HG02840 (cell line): ENCODE results near the gene IL10RB.
"Not testable (repeated sequence)": the region's sequence is repeated elsewhere in the genome, so short reads cannot be mapped to it uniquely, and the experiment has no call there.

Source experiments
- ATAC-seq: cut with Tn5 transposase; IDR thresholded peaks from one replicate; pipeline ENCODE4 v1.9.1; 2021; ENCODE audit warnings: mild to moderate bottlenecking, moderate library complexity, moderate number of reproducible peaks; ENCODE audit not compliant: unreplicated experiment, low FRiP score

IL10RB gene

GRCh38 chr21:33239559-33240127 lies 26.5 kb upstream of the IL10RB start:
- ATAC-seq: not testable (repeated sequence)

GRCh38 chr21:33240404-33240803 lies 25.8 kb upstream of the IL10RB start:
- no peak for ATAC-seq

GRCh38 chr21:33241846-33242245 lies 24.3 kb upstream of the IL10RB start:
- no peak for ATAC-seq

- not testable (repeated sequence) for ATAC-seq
Observed at GRCh38 chr21:33242846-33243245, 23.3 kb upstream of the IL10RB start.

- ATAC-seq: no peak
Observed at GRCh38 chr21:33244082-33244778, 21.9 kb upstream of the IL10RB start.

GRCh38 chr21:33244779-33245105 lies 21.4 kb upstream of the IL10RB start:
- no peak for ATAC-seq

DNA sequence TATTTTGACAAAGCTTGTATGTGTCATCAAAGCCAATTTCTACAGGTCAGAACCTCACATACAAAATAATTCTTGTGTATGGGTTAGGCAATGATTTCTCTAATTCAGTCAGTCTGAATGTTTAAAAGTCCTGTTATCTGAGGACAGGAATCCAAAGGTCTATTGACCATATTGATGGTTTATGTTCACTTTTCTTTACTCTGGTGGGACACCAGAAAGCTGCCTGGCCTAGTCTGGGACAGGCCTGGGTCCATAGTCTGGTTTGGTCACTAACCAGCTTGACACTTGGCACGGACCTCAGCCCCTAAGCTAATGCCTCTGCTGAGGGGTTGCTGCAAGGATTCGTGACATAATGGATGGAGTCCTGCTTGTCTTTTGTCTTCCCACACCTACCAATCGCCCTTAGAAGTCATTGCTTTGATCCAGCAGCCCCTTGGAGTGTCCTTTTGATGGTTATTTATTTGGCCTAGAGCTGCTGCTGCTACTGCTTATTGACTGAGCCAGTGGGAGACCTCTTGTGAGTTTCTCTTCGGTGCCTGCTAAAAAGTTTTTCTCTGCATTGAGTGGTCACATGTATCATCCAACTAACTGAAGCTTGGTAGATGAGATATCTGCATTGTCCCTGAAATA lies 20.8 kb upstream of the IL10RB start:
- no peak for ATAC-seq

DNA sequence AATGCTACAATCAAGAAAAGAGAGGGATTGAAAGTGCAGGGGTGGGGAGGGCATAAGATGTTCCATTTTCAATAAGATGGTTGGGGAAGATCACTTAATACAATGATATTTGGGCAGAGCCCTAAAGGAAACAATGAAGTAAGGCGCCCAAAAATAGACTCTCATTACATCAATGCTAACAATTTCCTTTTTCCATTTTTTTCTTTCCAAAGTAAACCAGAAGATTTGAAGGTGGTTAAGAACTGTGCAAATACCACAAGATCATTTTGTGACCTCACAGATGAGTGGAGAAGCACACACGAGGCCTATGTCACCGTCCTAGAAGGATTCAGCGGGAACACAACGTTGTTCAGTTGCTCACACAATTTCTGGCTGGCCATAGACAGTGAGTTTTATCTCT lies 19.7 kb upstream of the IL10RB start:
- ATAC-seq: no peak

GRCh38 chr21:33246963-33247362 lies 19.2 kb upstream of the IL10RB start:
- no peak for ATAC-seq

- ATAC-seq: no peak
Observed at GRCh38 chr21:33247599-33247998, 18.6 kb upstream of the IL10RB start.

DNA sequence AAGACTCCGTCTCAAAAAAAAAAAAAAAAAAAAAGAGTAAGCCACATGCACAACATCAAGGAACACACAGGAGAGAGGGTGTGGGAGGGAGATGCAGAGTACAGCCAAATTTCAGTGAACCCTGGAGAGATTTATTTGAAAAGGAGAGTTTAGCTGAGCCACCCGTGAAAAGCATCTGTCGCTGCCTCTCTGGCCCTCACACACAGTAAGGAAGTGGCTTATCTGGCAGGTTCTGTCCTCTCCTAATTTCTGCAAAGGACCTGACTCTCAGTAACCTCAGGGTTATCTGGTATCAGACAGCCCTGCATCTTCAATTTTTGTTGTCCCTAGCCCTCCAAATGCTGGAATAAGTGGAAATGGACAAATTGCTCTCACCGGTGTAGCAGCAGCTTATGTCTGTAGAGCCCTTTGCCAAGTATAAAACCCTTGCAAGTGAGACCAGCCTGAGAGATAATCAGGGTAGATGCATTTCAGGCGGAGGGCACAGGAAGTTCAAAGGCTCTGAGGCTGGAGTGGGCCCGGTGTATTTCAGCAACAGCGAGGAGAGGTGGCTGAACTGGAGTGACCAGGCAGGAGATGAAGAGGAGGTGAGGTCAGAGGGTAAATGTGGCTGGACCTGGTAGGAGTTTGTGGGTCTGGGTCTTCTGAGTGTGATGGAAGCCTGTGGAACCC lies 16.7 kb upstream of the IL10RB start:
- ATAC-seq: no peak

- ATAC-seq: no peak
Observed at GRCh38 chr21:33251119-33251518, 15.0 kb upstream of the IL10RB start.

GRCh38 chr21:33253382-33253781 lies 12.8 kb upstream of the IL10RB start:
- not testable (repeated sequence) for ATAC-seq

- ATAC-seq: no peak
Observed at GRCh38 chr21:33254766-33255165, 11.4 kb upstream of the IL10RB start.

DNA sequence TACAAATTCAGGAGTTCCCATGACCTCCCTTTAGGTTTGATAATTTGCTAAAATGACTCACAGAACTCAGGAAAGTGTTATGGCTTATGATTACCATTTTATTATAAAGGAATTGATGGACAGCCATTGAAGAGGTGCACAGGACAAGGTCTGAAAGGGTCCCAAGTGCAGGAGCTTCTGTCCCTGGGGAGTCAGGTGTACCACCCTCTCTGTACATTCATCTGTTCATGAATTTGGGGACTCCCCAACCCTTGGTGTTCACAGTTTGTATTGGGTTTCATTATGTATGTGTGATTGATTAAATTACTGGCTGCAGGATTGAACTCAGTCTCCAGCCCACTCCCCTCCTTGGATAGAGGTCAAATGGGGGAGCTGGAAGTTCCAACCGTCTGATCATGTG lies 10.8 kb upstream of the IL10RB start:
- ATAC-seq: no peak

DNA sequence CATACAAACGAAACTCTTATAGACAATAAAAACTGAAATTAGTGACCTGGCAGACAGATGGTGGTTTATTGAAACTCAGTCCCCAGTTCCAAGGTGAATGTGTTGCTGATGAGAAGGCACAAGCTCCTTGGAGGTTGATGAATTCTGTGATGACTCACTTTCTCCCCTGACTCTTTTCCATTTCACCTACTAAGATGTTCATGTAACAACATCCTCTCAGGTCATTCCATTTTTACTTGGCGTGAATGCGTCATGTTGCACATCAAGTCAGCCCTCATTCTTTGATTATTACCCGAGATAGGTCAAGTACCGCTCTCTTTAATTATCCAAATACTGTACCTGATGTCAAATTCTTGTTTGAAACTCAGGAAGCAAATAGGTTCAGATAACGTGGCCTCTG lies 10.1 kb upstream of the IL10RB start:
- no peak for ATAC-seq

DNA sequence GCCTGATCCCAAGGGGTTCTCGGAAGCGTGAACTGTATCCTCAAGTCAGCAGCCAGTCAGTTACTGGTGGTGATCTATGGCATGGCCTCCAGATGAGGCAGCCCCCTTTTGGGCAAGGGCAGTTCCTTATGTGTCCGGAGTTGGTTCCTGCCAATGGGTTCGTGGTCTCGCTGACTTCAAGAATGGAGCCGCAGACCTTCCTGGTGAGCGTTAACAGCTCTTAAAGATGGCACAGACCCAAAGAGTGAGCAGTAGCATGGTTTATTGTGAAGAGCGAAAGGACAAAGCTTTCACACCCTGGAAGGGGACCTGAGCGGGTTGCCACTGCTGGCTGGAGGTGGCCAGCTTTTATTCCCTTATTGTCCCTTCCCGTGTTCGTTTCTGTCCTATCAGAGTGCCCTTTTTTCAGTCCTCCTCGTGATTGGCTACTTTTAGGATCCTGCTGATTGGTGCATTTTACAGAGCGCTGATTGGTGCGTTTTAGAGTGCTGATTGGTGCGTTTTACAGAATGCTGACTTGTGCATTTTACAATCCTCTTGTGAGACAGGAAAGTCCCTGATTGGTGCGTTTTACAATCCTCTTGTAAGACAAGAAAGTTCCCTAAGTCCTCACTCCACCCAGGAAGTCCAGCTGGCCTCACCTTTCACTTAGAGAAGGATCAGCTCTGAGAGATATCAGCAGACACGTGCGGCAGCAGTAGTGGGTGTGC lies 8.9 kb upstream of the IL10RB start:
- no peak for ATAC-seq

DNA sequence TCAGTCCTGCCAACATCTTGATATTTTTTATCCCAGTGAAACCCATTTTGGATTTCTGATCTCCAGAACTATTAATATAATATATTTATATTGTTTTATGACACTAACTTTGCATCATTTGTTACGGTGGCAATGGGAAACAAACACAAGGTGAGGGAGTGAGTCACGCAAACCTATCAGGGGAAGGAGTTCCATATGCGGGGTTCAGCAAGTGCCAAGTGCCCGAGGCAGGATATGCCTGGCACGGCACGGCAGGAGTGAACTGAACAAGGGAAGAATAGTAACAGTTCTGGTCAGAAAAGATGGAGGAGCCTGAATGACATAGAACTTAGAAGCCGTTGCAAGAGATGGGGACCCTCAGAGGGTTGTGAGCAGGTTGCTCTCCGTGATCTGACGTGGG lies 7.7 kb upstream of the IL10RB start:
- ATAC-seq: no peak

DNA sequence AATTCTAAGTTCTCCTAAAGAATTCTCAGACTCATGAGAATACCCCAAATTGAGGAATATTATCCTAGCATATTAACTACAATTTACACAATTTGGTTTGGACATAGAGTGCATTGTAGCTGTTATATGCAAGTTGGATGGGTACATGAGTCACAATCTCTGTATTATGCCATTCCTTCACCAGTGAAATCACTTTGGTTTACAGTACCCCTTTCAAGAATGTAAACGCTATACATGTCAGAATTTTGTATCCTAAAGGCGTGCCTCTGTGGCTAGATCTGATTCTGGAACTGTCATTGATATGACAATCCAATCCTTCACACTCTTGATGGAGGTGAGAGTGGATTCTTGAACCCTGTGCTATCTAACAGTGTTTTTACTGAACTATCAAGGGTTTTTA lies 6.7 kb upstream of the IL10RB start:
- ATAC-seq: no peak

DNA sequence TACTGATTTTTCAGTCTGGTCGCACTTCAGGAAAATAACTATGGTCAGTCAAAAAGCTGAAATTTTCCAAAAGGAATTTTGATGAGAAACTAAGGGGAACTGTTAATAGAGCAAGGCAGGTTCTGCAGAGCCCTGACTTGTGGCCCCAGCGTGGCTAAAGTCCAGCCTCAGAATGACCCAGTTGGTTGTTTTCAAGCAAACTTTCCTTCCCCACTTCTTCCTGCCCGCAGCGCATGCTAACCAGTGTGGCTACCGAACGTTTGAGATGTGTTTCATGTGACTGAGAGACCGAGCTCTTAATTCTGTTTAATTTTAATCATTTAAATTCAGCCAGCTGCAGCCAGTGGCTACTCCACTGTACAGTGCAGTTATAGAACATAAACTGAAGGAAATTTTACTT lies 6.2 kb upstream of the IL10RB start:
- ATAC-seq: no peak

DNA sequence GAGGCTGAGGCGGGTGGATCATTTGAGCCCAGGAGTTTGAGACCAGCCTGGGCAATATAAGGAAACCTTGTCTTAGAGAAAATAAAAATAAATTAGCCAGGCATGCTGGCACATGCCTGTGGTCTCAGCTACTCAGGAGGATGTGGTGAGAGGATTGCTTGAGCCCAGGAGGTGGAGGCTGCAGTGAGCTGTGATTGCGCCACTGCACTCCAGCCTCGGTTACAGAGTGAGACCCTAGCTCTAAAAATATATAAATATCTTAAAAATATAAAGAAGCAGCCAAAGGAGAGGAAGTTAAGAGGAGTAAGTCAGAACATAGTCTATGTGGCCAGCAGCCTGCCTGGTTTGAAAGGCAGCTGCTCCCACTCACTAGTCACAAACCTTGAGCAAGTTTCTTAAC lies 4.5 kb upstream of the IL10RB start:
- ATAC-seq: no peak
